DOHH2 (cell line): ENCODE measurements around the gene ADAMTS18.
"Not testable (repeated sequence)": the region's sequence is repeated elsewhere in the genome, so short reads cannot be mapped to it uniquely, and the experiment has no call there.

Experiments
- H3F3A ChIP-seq: fragments of 200-600 bp; sonication (generic), shearing (Covaris generic); 2 replicates; pipeline ENCODE4 v1.6.0; 2016; ENCODE audit warnings: antibody characterized with exemption, mild to moderate bottlenecking; ENCODE audit not compliant: control insufficient read depth, insufficient read depth
- H3K27ac ChIP-seq: fragments of 200-600 bp; sonication (generic); 2 replicates; pipeline ENCODE4 v1.5.1; 2014; ENCODE audit warnings: low read depth, mild to moderate bottlenecking, low read length, moderate library complexity
- H3K27me3 ChIP-seq: fragments of 200-600 bp; sonication (generic); 2 replicates; pipeline ENCODE4 v1.6.1; 2014; ENCODE audit warnings: mild to moderate bottlenecking, low read length, mixed read lengths; ENCODE audit not compliant: control insufficient read depth
- H3K36me3 ChIP-seq: fragments of 200-600 bp; sonication (generic); 2 replicates; pipeline ENCODE4 v1.6.1; 2014; ENCODE audit warnings: mild to moderate bottlenecking, low read length, moderate library complexity, mixed read lengths; ENCODE audit not compliant: control insufficient read depth
- H3K4me1 ChIP-seq: fragments of 200-600 bp; sonication (generic); 2 replicates; pipeline ENCODE4 v1.6.1; 2014; ENCODE audit warnings: mild to moderate bottlenecking, low read length, mixed read lengths; ENCODE audit not compliant: control insufficient read depth
- H3K4me2 ChIP-seq: fragments of 200-600 bp; sonication (generic); 2 replicates; pipeline ENCODE4 v1.6.0; 2014; ENCODE audit warnings: mild to moderate bottlenecking, low read length, moderate library complexity
- H3K4me3 ChIP-seq: fragments of 200-600 bp; sonication (generic); 2 replicates; pipeline ENCODE4 v1.5.1; 2014; ENCODE audit warnings: mild to moderate bottlenecking, low read length, mixed read lengths
- H3K79me2 ChIP-seq: fragments of 200-600 bp; sonication (generic); 2 replicates; pipeline ENCODE4 v1.6.1; 2014; ENCODE audit warnings: mild to moderate bottlenecking, low read length, mixed read lengths; ENCODE audit not compliant: control insufficient read depth
- H3K9me2 ChIP-seq: fragments of 200-600 bp; sonication (generic); replicated peaks from 2 replicates; pipeline ENCODE4 v1.6.1; 2014; ENCODE audit warnings: mild to moderate bottlenecking, low read length, mixed read lengths; ENCODE audit not compliant: control insufficient read depth
- H3K9me3 ChIP-seq: fragments of 200-600 bp; sonication (generic); 2 replicates; pipeline ENCODE4 v1.6.1; 2014; ENCODE audit warnings: antibody characterized with exemption, low read length, mixed read lengths; ENCODE audit not compliant: control insufficient read depth, insufficient read depth
- H4K20me1 ChIP-seq: fragments of 200-600 bp; sonication (generic); 2 replicates; pipeline ENCODE4 v1.6.0; 2014; ENCODE audit warnings: low read depth, mild to moderate bottlenecking, antibody characterized with exemption, low read length, moderate library complexity; ENCODE audit not compliant: control insufficient read depth, insufficient read depth
- EZH2phosphoT487 ChIP-seq: fragments of 200-600 bp; sonication (generic); IDR thresholded peaks from 2 replicates; pipeline ENCODE4 v1.6.1; 2017; ENCODE audit warnings: borderline replicate concordance, mild to moderate bottlenecking, antibody characterized with exemption, low read length, moderate library complexity, mixed read lengths
- TF ChIP-seq, protein P1 (sequence below): fragments of 200-600 bp; sonication (generic); IDR thresholded peaks from one replicate; pipeline ENCODE4 v1.5.1; 2014; ENCODE audit warnings: antibody characterized with exemption, mild to moderate bottlenecking, low read depth, low read length; ENCODE audit not compliant: poor library complexity, severe bottlenecking

Gene ADAMTS18

DNA sequence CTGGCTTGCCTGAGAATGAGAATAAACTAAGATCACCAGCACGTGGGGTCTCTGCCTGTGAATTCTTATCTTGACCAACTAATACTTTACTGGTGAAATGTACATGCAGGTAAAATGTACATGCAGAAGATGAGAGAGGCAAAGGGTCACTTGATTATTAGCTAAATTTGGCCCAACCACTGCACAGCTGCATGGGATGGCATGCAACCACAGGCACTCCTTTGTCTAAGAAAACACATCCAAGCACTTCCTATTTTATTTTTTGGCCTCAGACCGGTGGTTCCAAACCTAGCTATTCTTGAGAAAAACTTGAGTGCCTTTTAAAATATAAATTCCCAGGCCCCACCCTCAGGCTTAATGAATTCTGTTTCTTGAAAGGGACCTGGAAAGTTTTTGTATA lies 157.7 kb downstream of the ADAMTS18 start:
- H3K9me3 ChIP-seq: no peaks in the 10 kb centered on the region
- H3K27ac ChIP-seq: no peak overlapping the region
- no peaks in the 10 kb centered on the region for H4K20me1 ChIP-seq
- no peaks in the 10 kb centered on the region for H3K4me1 ChIP-seq
- H3K79me2 ChIP-seq: no peaks in the 10 kb centered on the region
- H3F3A ChIP-seq: no peaks in the 10 kb centered on the region
- H3K9me2 ChIP-seq: no peaks in the 10 kb centered on the region
- no peaks in the 10 kb centered on the region for H3K36me3 ChIP-seq
- H3K4me3 ChIP-seq: no peak overlapping the region
- TF ChIP-seq EZH2phosphoT487: no peak
- TF ChIP-seq, protein P1, sequence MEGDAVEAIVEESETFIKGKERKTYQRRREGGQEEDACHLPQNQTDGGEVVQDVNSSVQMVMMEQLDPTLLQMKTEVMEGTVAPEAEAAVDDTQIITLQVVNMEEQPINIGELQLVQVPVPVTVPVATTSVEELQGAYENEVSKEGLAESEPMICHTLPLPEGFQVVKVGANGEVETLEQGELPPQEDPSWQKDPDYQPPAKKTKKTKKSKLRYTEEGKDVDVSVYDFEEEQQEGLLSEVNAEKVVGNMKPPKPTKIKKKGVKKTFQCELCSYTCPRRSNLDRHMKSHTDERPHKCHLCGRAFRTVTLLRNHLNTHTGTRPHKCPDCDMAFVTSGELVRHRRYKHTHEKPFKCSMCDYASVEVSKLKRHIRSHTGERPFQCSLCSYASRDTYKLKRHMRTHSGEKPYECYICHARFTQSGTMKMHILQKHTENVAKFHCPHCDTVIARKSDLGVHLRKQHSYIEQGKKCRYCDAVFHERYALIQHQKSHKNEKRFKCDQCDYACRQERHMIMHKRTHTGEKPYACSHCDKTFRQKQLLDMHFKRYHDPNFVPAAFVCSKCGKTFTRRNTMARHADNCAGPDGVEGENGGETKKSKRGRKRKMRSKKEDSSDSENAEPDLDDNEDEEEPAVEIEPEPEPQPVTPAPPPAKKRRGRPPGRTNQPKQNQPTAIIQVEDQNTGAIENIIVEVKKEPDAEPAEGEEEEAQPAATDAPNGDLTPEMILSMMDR: no peak
- no peaks in the 10 kb centered on the region for H3K27me3 ChIP-seq
- H3K4me2 ChIP-seq: no peak overlapping the region

DNA sequence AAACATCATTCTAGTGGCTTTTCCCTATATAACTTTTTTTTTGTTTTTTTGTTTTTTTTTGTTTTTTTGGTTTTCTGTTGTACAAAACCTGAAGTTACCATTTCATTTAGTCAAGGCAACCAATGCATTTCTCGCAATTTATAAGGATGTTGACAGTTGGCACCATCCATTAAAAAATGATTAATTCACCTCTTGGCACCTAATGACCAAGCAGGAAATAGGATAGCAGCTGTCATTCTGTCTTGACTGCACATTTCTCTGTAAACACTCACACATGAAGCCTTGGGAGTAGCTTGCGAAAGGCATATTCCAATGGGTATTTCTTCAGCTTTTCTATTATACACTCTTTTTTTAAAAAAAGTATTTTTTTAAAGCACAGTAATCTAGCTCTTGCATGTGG lies 158.2 kb downstream of the ADAMTS18 start:
- H3K79me2 ChIP-seq: no peaks in the 10 kb centered on the region
- H4K20me1 ChIP-seq: no peaks in the 10 kb centered on the region
- no peak overlapping the region for H3K4me3 ChIP-seq
- no peaks in the 10 kb centered on the region for H3K36me3 ChIP-seq
- no peak overlapping the region for H3K4me2 ChIP-seq
- H3K27me3 ChIP-seq: no peaks in the 10 kb centered on the region
- H3K9me3 ChIP-seq: no peaks in the 10 kb centered on the region
- TF ChIP-seq, protein P1: no peak
- no peak for TF ChIP-seq EZH2phosphoT487
- H3F3A ChIP-seq: no peaks in the 10 kb centered on the region
- H3K27ac ChIP-seq: no peak overlapping the region
- H3K9me2 ChIP-seq: no peaks in the 10 kb centered on the region
- H3K4me1 ChIP-seq: no peaks in the 10 kb centered on the region

DNA sequence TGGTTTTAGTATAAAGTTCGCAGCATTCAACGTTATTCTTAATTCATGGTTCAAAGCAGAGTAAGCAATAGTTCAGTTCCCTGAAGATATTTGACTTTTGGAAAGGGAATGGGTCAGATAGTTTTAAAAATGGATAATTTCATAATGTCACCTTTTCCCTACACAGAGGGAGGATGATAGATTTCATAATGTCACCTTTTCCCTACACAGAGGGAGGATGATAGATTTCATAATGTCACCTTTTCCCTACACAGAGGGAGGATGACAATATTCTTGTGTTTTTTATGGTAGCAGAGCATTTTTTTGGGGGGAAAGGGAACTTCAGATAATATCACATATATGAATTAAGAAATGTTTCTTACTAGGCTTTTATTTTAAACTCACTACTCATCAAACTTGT lies 159.5 kb downstream of the ADAMTS18 start:
- not testable (repeated sequence) for H3K36me3 ChIP-seq, H3F3A ChIP-seq, H3K4me2 ChIP-seq, H3K9me3 ChIP-seq, H3K9me2 ChIP-seq, H4K20me1 ChIP-seq, H3K4me1 ChIP-seq, H3K4me3 ChIP-seq, H3K79me2 ChIP-seq, H3K27me3 ChIP-seq, H3K27ac ChIP-seq

DNA sequence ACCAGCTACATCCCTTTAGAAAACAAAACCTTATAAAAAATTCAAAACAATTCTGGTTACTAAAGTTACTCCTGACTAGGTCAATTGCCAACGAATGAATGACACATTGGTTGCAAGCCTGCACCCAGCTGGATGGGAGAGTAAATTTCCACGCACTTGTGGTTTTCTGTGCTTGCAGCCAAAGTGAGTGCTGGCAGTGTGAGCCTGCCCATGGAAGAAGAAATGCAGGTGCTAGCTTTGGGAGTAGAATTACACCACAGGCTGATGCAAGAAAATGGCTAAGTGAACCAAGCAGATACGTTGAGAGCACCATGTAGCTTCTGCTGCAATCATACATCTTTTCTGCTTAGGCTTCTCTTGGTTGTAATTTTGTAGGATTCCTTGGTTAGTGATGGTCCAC lies 161.0 kb downstream of the ADAMTS18 start:
- Histone ChIP-seq H3K4me2 (no peak overlapping the region), H3K79me2 (no peaks in the 10 kb centered on the region), H3K27ac (no peak overlapping the region), H3K9me2 (no peaks in the 10 kb centered on the region), H3K36me3 (no peaks in the 10 kb centered on the region), H3K27me3 (no peaks in the 10 kb centered on the region), H3F3A (no peaks in the 10 kb centered on the region), H3K9me3 (no peaks in the 10 kb centered on the region), H3K4me3 (no peak overlapping the region), H3K4me1 (no peaks in the 10 kb centered on the region), H4K20me1 (no peaks in the 10 kb centered on the region)
- no peak for TF ChIP-seq EZH2phosphoT487
- TF ChIP-seq, protein P1: no peak
